Natural killer cell treated with Interleukin-12 subunit alpha and Interleukin-12 subunit beta and Interleukin-15 and Interleukin-18, amount 100 ng/mL, for 72 hours (primary cell): ENCODE results near the gene SMPD1. TPM values are rescaled to one million over a fixed set of nuclear protein-coding genes. Genes with fewer than 3 reads are reported as not detected.
A peak's percentile ranks its signal among the peaks of the same experiment; 100 is the strongest.

Experiments used
- ATAC-seq, 2 donors: fragments of 150-1000 bp; cut with Tn5 transposase in 1 of 2; sonication (Bioruptor Pico), chemical (Tn5 transposase) in 1 of 2; 2 replicates each; pipeline ENCODE4 v1.10.0; 2021
- DNase-seq: peaks from one replicate; pipeline ENCODE4 v3.0.0; 2022; ENCODE audit warnings: low spot score
- H3K27ac Mint-ChIP-seq, 2 donors: 1 replicate in 1 of 2; 2 replicates in 1 of 2; pipeline ENCODE4 v1.8.0; 2022; ENCODE audit warnings: mixed read lengths in 2 of 2, mild to moderate bottlenecking in 1 of 2, moderate library complexity in 1 of 2
- H3K27me3 Mint-ChIP-seq, 2 donors: 1 replicate in 1 of 2; 2 replicates in 1 of 2; pipeline ENCODE4 v1.8.0; 2022; ENCODE audit warnings: mixed read lengths in 2 of 2
- H3K36me3 Mint-ChIP-seq: one replicate; pipeline ENCODE4 v1.8.0; 2022; ENCODE audit warnings: mixed read lengths
- H3K4me1 Mint-ChIP-seq, 2 donors: 1 replicate in 1 of 2; 2 replicates in 1 of 2; pipeline ENCODE4 v1.8.0; 2022; ENCODE audit warnings: low read depth in 2 of 2, mixed read lengths in 2 of 2, mild to moderate bottlenecking in 1 of 2
- H3K4me3 Mint-ChIP-seq: one replicate; pipeline ENCODE4 v1.8.0; 2022; ENCODE audit warnings: mixed read lengths
- H3K9me3 Mint-ChIP-seq: 2 replicates; pipeline ENCODE4 v1.8.0; 2022; ENCODE audit warnings: mixed read lengths
- total RNA-seq, 2 donors: library from RNA; stranded (reverse); gene quantifications; one replicate each; pipeline ENCODE4 v1.2.3, GENCODE V29; 2022

SMPD1 gene
- 10 to 100 TPM; 26.4 to 29.1 TPM for total RNA-seq

GRCh38 chr11:6389905-6390717, at the start of gene SMPD1:
TSS of gene SMPD1 (plus strand) at chr11:6390474. CDS start at chr11:6390599, 125 bp downstream.
- peaks cover 25 to 28% of the 10 kb centered on the region in 2 donors for H3K4me1 Mint-ChIP-seq
- DNase-seq, result peak; percentile 96
- no peaks in the 10 kb centered on the region for H3K9me3 Mint-ChIP-seq
- H3K27me3 Mint-ChIP-seq, result no peaks in the 10 kb centered on the region
- peak; percentile 97 for ATAC-seq
- peak within 1 kb of the TSS; percentile 90 for H3K4me3 Mint-ChIP-seq
- no peaks in the 10 kb centered on the region for H3K36me3 Mint-ChIP-seq
- peak within 1 kb of the TSS; percentile 78 to 92 for H3K27ac Mint-ChIP-seq

- Mint-ChIP-seq H3K4me3 (no peak overlapping the region), H3K9me3 (no peaks in the 10 kb centered on the region), H3K4me1 (no peaks in the 10 kb centered on the region), H3K36me3 (no peaks in the 10 kb centered on the region), H3K27me3 (peaks cover 8 to 20% of the 10 kb centered on the region in 2 donors), H3K27ac (no peak overlapping the region)
- ATAC-seq (no peak), DNase-seq (no peak)
Observed at GRCh38 chr11:6345366-6345765, 44.9 kb upstream of the SMPD1 start.

GRCh38 chr11:6350043-6350442, 40.2 kb upstream of the SMPD1 start:
- peaks cover 0 to 4% of the 10 kb centered on the region in 2 donors for H3K4me1 Mint-ChIP-seq
- no peak overlapping the region for H3K27ac Mint-ChIP-seq
- ATAC-seq (no peak), DNase-seq (no peak)
- peaks cover 21 to 32% of the 10 kb centered on the region in 2 donors for H3K27me3 Mint-ChIP-seq
- H3K36me3 Mint-ChIP-seq, result no peaks in the 10 kb centered on the region
- no peaks in the 10 kb centered on the region for H3K9me3 Mint-ChIP-seq
- H3K4me3 Mint-ChIP-seq, result no peak overlapping the region

- Mint-ChIP-seq H3K27me3 (peaks cover 18 to 28% of the 10 kb centered on the region in 2 donors), H3K4me1 (peaks cover 0 to 4% of the 10 kb centered on the region in 2 donors), H3K4me3 (no peak overlapping the region), H3K9me3 (no peaks in the 10 kb centered on the region), H3K36me3 (no peaks in the 10 kb centered on the region), H3K27ac (no peak overlapping the region)
- DNase-seq (no peak), ATAC-seq (no peak)
Observed at GRCh38 chr11:6350486-6350885, 39.8 kb upstream of the SMPD1 start.

GRCh38 chr11:6351782-6352382, 38.4 kb upstream of the SMPD1 start:
- DNase-seq (no peak), ATAC-seq (peak; percentile 45 to 57)
- H3K36me3 Mint-ChIP-seq, result no peaks in the 10 kb centered on the region
- H3K27ac Mint-ChIP-seq, result no peak overlapping the region
- no peaks in the 10 kb centered on the region for H3K9me3 Mint-ChIP-seq
- H3K4me1 Mint-ChIP-seq, result peaks cover 0 to 4% of the 10 kb centered on the region in 2 donors
- peaks cover 16 to 25% of the 10 kb centered on the region in 2 donors for H3K27me3 Mint-ChIP-seq
- H3K4me3 Mint-ChIP-seq, result no peak overlapping the region

- ATAC-seq, result peak; percentile 51 to 76
- H3K9me3 Mint-ChIP-seq, result no peaks in the 10 kb centered on the region
- peaks cover 0 to 4% of the 10 kb centered on the region in 2 donors for H3K4me1 Mint-ChIP-seq
- H3K36me3 Mint-ChIP-seq, result no peaks in the 10 kb centered on the region
- no peak overlapping the region for H3K27ac Mint-ChIP-seq
- no peak for DNase-seq
- H3K4me3 Mint-ChIP-seq, result no peak overlapping the region
- H3K27me3 Mint-ChIP-seq, result peaks cover 13 to 14% of the 10 kb centered on the region in 2 donors
Observed at GRCh38 chr11:6353367-6353987, 36.8 kb upstream of the SMPD1 start.

GRCh38 chr11:6354651-6355485, 35.4 kb upstream of the SMPD1 start:
- no peak for ATAC-seq
- H3K4me1 Mint-ChIP-seq, result peaks cover 0 to 4% of the 10 kb centered on the region in 2 donors
- no peaks in the 10 kb centered on the region for H3K36me3 Mint-ChIP-seq
- H3K9me3 Mint-ChIP-seq, result no peaks in the 10 kb centered on the region
- no peak for DNase-seq
- H3K4me3 Mint-ChIP-seq, result no peak overlapping the region
- peaks cover 13 to 14% of the 10 kb centered on the region in 2 donors for H3K27me3 Mint-ChIP-seq
- no peak overlapping the region for H3K27ac Mint-ChIP-seq

GRCh38 chr11:6356503-6357055, 33.7 kb upstream of the SMPD1 start:
- DNase-seq (no peak), ATAC-seq (no peak)
- Mint-ChIP-seq H3K27me3 (peaks cover 13 to 14% of the 10 kb centered on the region in 2 donors), H3K4me1 (peaks cover 0 to 4% of the 10 kb centered on the region in 2 donors), H3K27ac (no peak overlapping the region), H3K9me3 (no peaks in the 10 kb centered on the region), H3K36me3 (no peaks in the 10 kb centered on the region), H3K4me3 (no peak overlapping the region)

- H3K27me3 Mint-ChIP-seq, result peaks cover 8 to 9% of the 10 kb centered on the region in 2 donors
- no peaks in the 10 kb centered on the region for H3K9me3 Mint-ChIP-seq
- no peaks in the 10 kb centered on the region for H3K36me3 Mint-ChIP-seq
- no peak overlapping the region for H3K4me3 Mint-ChIP-seq
- H3K4me1 Mint-ChIP-seq, result no peaks in the 10 kb centered on the region
- ATAC-seq, result no peak
- no peak overlapping the region for H3K27ac Mint-ChIP-seq
- no peak for DNase-seq
Observed at GRCh38 chr11:6357222-6357621, 33.1 kb upstream of the SMPD1 start.

GRCh38 chr11:6360183-6360582, 30.1 kb upstream of the SMPD1 start:
- DNase-seq, result no peak
- Mint-ChIP-seq H3K36me3 (no peaks in the 10 kb centered on the region), H3K27me3 (no peaks in the 10 kb centered on the region), H3K4me3 (no peak overlapping the region), H3K4me1 (no peaks in the 10 kb centered on the region), H3K9me3 (no peaks in the 10 kb centered on the region), H3K27ac (no peak overlapping the region)
- no peak for ATAC-seq

GRCh38 chr11:6362185-6362872, 27.9 kb upstream of the SMPD1 start:
- H3K9me3 Mint-ChIP-seq, result no peaks in the 10 kb centered on the region
- DNase-seq (no peak), ATAC-seq (peak in 1 of 2 donors; percentile 37)
- H3K27ac Mint-ChIP-seq, result no peak overlapping the region
- no peaks in the 10 kb centered on the region for H3K4me1 Mint-ChIP-seq
- no peaks in the 10 kb centered on the region for H3K27me3 Mint-ChIP-seq
- H3K4me3 Mint-ChIP-seq, result no peak overlapping the region
- no peaks in the 10 kb centered on the region for H3K36me3 Mint-ChIP-seq

- no peak overlapping the region for H3K27ac Mint-ChIP-seq
- no peaks in the 10 kb centered on the region for H3K4me1 Mint-ChIP-seq
- H3K27me3 Mint-ChIP-seq, result no peaks in the 10 kb centered on the region
- ATAC-seq (peak; percentile 71 to 75), DNase-seq (no peak)
- no peaks in the 10 kb centered on the region for H3K36me3 Mint-ChIP-seq
- H3K4me3 Mint-ChIP-seq, result no peak overlapping the region
- H3K9me3 Mint-ChIP-seq, result no peaks in the 10 kb centered on the region
Observed at GRCh38 chr11:6362873-6363678, 27.2 kb upstream of the SMPD1 start.
